Astrocyte of the cerebellum (primary cell): ENCODE data around the gene TAF4.
"Not testable (repeated sequence)": the region's sequence is repeated elsewhere in the genome, so short reads cannot be mapped to it uniquely, and the experiment has no call there.

Experiments
- DNase-seq: peaks from one replicate; pipeline ENCODE4 v3.0.0-alpha.2; 2011; ENCODE audit warnings: low read depth
- H3K4me3 ChIP-seq: 2 replicates; pipeline ENCODE4 v1.5.1; 2011; ENCODE audit warnings: mild to moderate bottlenecking, low read depth, low read length, moderate library complexity
- CTCF ChIP-seq: IDR thresholded peaks from 2 replicates; pipeline ENCODE4 v1.5.1; 2012; ENCODE audit warnings: low read length, low read depth, moderate library complexity, mild to moderate bottlenecking; ENCODE audit errors: missing control alignments
- in situ Hi-C: cut with HindIII; loops from 2 replicates; pipeline ENCODE4 v1.10.0; 2017; ENCODE audit warnings: low sequenced_read_pairs

The TAF4 gene

GRCh38 chr20:62079166-62079565 is 13.5 kb upstream of the TAF4 start:
- no peak for DNase-seq
- TF ChIP-seq CTCF, result no peak
- H3K4me3 ChIP-seq, result no peak overlapping the region
- in situ Hi-C loops, result no loop called here

- in situ Hi-C loops, result no loop called here
- H3K4me3 ChIP-seq, result no peak overlapping the region
- no peak for DNase-seq
- no peak for TF ChIP-seq CTCF
Observed at GRCh38 chr20:62073323-62073722, 7.6 kb upstream of the TAF4 start.

GRCh38 chr20:62071669-62072430 is 6.2 kb upstream of the TAF4 start:
- in situ Hi-C loops, H3K4me3 ChIP-seq, DNase-seq: not testable (repeated sequence)

- DNase-seq, result no peak
- in situ Hi-C loops, result no loop called here
- H3K4me3 ChIP-seq, result no peak overlapping the region
- no peak for TF ChIP-seq CTCF
Observed at GRCh38 chr20:62069741-62070216, 4.1 kb upstream of the TAF4 start.

GRCh38 chr20:62068997-62069396 is 3.3 kb upstream of the TAF4 start:
- no peak for DNase-seq
- TF ChIP-seq CTCF, result no peak
- no peak overlapping the region for H3K4me3 ChIP-seq
- in situ Hi-C loops, result no loop called here

GRCh38 chr20:62067547-62068260 is 2.0 kb upstream of the TAF4 start:
- H3K4me3 ChIP-seq, result no peak overlapping the region
- TF ChIP-seq CTCF, result no peak
- in situ Hi-C loops, result no loop called here
- DNase-seq, result no peak

- in situ Hi-C loops, result no loop called here
- no peak for DNase-seq
- no peak for TF ChIP-seq CTCF
- peak overlapping the region; percentile 58 for H3K4me3 ChIP-seq
Observed at GRCh38 chr20:62066983-62067433, 1.3 kb upstream of the TAF4 start.
